ENCODE results near the gene FAM181A.

The FAM181A gene

GRCh38 chr14:93897476-93897845, 29.7 kb upstream of the FAM181A start:
- H3K4me3 Mint-ChIP-seq = no peak overlapping the region
- H3K9me3 Mint-ChIP-seq = no peaks in the 10 kb centered on the region
- no peaks in the 10 kb centered on the region for H3K4me1 Mint-ChIP-seq (ENCODE audit: low read depth)
- no peak overlapping the region for H3K27ac Mint-ChIP-seq
- no peaks in the 10 kb centered on the region for H3K36me3 Mint-ChIP-seq (ENCODE audit: low read depth)
- peaks cover 4% of the 10 kb centered on the region for H3K27me3 Mint-ChIP-seq (ENCODE audit: low read depth)

GRCh38 chr14:93898081-93898611, 29.0 kb upstream of the FAM181A start:
- Mint-ChIP-seq H3K27ac (no peak overlapping the region), H3K36me3 (ENCODE audit: low read depth) (no peaks in the 10 kb centered on the region), H3K9me3 (no peaks in the 10 kb centered on the region), H3K4me1 (ENCODE audit: low read depth) (no peaks in the 10 kb centered on the region), H3K27me3 (ENCODE audit: low read depth) (peaks cover 4% of the 10 kb centered on the region), H3K4me3 (no peak overlapping the region)

GRCh38 chr14:93898731-93899130, 28.4 kb upstream of the FAM181A start:
- no peak overlapping the region for H3K4me3 Mint-ChIP-seq
- peaks cover 4% of the 10 kb centered on the region for H3K27me3 Mint-ChIP-seq (ENCODE audit: low read depth)
- no peaks in the 10 kb centered on the region for H3K36me3 Mint-ChIP-seq (ENCODE audit: low read depth)
- no peak overlapping the region for H3K27ac Mint-ChIP-seq
- H3K9me3 Mint-ChIP-seq = no peaks in the 10 kb centered on the region
- H3K4me1 Mint-ChIP-seq (ENCODE audit: low read depth) = no peaks in the 10 kb centered on the region

GRCh38 chr14:93901813-93902212, 25.3 kb upstream of the FAM181A start:
- Mint-ChIP-seq H3K27ac (no peak overlapping the region), H3K27me3 (ENCODE audit: low read depth) (peaks cover 10% of the 10 kb centered on the region), H3K4me1 (ENCODE audit: low read depth) (no peaks in the 10 kb centered on the region), H3K36me3 (ENCODE audit: low read depth) (no peaks in the 10 kb centered on the region), H3K4me3 (no peak overlapping the region), H3K9me3 (no peaks in the 10 kb centered on the region)

- Mint-ChIP-seq H3K27me3 (ENCODE audit: low read depth) (peaks cover 10% of the 10 kb centered on the region), H3K4me1 (ENCODE audit: low read depth) (no peaks in the 10 kb centered on the region), H3K4me3 (no peak overlapping the region), H3K27ac (no peak overlapping the region), H3K9me3 (no peaks in the 10 kb centered on the region), H3K36me3 (ENCODE audit: low read depth) (no peaks in the 10 kb centered on the region)
Measured at GRCh38 chr14:93902619-93903307, 24.4 kb upstream of the FAM181A start.

GRCh38 chr14:93903342-93904184, 23.6 kb upstream of the FAM181A start:
- no peaks in the 10 kb centered on the region for H3K9me3 Mint-ChIP-seq
- H3K4me3 Mint-ChIP-seq = no peak overlapping the region
- H3K4me1 Mint-ChIP-seq (ENCODE audit: low read depth) = no peaks in the 10 kb centered on the region
- no peaks in the 10 kb centered on the region for H3K36me3 Mint-ChIP-seq (ENCODE audit: low read depth)
- no peak overlapping the region for H3K27ac Mint-ChIP-seq
- H3K27me3 Mint-ChIP-seq (ENCODE audit: low read depth) = peaks cover 13% of the 10 kb centered on the region

GRCh38 chr14:93905623-93906022, 21.5 kb upstream of the FAM181A start:
- H3K9me3 Mint-ChIP-seq = no peaks in the 10 kb centered on the region
- H3K4me3 Mint-ChIP-seq = no peak overlapping the region
- no peaks in the 10 kb centered on the region for H3K4me1 Mint-ChIP-seq (ENCODE audit: low read depth)
- H3K27me3 Mint-ChIP-seq (ENCODE audit: low read depth) = peaks cover 14% of the 10 kb centered on the region
- no peak overlapping the region for H3K27ac Mint-ChIP-seq
- H3K36me3 Mint-ChIP-seq (ENCODE audit: low read depth) = no peaks in the 10 kb centered on the region

- Mint-ChIP-seq H3K9me3 (no peaks in the 10 kb centered on the region), H3K27me3 (ENCODE audit: low read depth) (peaks cover 14% of the 10 kb centered on the region), H3K4me1 (ENCODE audit: low read depth) (no peaks in the 10 kb centered on the region), H3K36me3 (ENCODE audit: low read depth) (no peaks in the 10 kb centered on the region), H3K4me3 (no peak overlapping the region), H3K27ac (no peak overlapping the region)
Measured at GRCh38 chr14:93906341-93907329, 20.5 kb upstream of the FAM181A start.

GRCh38 chr14:93909429-93910128, 17.6 kb upstream of the FAM181A start:
- Mint-ChIP-seq H3K27me3 (ENCODE audit: low read depth) (peaks cover 5% of the 10 kb centered on the region), H3K9me3 (peaks cover 9% of the 10 kb centered on the region), H3K4me1 (ENCODE audit: low read depth) (no peaks in the 10 kb centered on the region), H3K36me3 (ENCODE audit: low read depth) (peaks cover 2% of the 10 kb centered on the region), H3K27ac (no peak overlapping the region), H3K4me3 (no peak overlapping the region)

- peaks cover 3% of the 10 kb centered on the region for H3K27me3 Mint-ChIP-seq (ENCODE audit: low read depth)
- peaks cover 17% of the 10 kb centered on the region for H3K9me3 Mint-ChIP-seq
- H3K4me1 Mint-ChIP-seq (ENCODE audit: low read depth) = no peaks in the 10 kb centered on the region
- H3K4me3 Mint-ChIP-seq = no peak overlapping the region
- no peak overlapping the region for H3K27ac Mint-ChIP-seq
- H3K36me3 Mint-ChIP-seq (ENCODE audit: low read depth) = peaks cover 2% of the 10 kb centered on the region
Measured at GRCh38 chr14:93911975-93912615, 15.0 kb upstream of the FAM181A start.

GRCh38 chr14:93912782-93913181, 14.4 kb upstream of the FAM181A start:
- Mint-ChIP-seq H3K27me3 (ENCODE audit: low read depth) (peaks cover 3% of the 10 kb centered on the region), H3K27ac (no peak overlapping the region), H3K4me1 (ENCODE audit: low read depth) (no peaks in the 10 kb centered on the region), H3K4me3 (no peak overlapping the region), H3K36me3 (ENCODE audit: low read depth) (peaks cover 2% of the 10 kb centered on the region), H3K9me3 (peaks cover 17% of the 10 kb centered on the region)

GRCh38 chr14:93914278-93914677, 12.9 kb upstream of the FAM181A start:
- Mint-ChIP-seq H3K4me1 (ENCODE audit: low read depth) (no peaks in the 10 kb centered on the region), H3K4me3 (no peak overlapping the region), H3K36me3 (ENCODE audit: low read depth) (peaks cover 2% of the 10 kb centered on the region), H3K27ac (no peak overlapping the region), H3K27me3 (ENCODE audit: low read depth) (no peaks in the 10 kb centered on the region), H3K9me3 (peaks cover 17% of the 10 kb centered on the region)

GRCh38 chr14:93915070-93915705, 12.0 kb upstream of the FAM181A start:
- no peak overlapping the region for H3K4me3 Mint-ChIP-seq
- peaks cover 3% of the 10 kb centered on the region for H3K27me3 Mint-ChIP-seq (ENCODE audit: low read depth)
- peaks cover 20% of the 10 kb centered on the region for H3K9me3 Mint-ChIP-seq
- no peaks in the 10 kb centered on the region for H3K4me1 Mint-ChIP-seq (ENCODE audit: low read depth)
- H3K27ac Mint-ChIP-seq = no peak overlapping the region
- peaks cover 2% of the 10 kb centered on the region for H3K36me3 Mint-ChIP-seq (ENCODE audit: low read depth)
